GM13977 (cell line): ENCODE results near the gene CEND1.

Experiments
- DNase-seq: peaks from one replicate; pipeline ENCODE4 v3.0.0; 2012; ENCODE audit warnings: low spot score
- in situ Hi-C: fragments of 300-500 bp; cut with MboI; formaldehyde crosslinking; loops from one replicate; pipeline ENCODE4 v1.12.0; 2022; ENCODE audit warnings: low sequenced_read_pairs, low pct_unique_long_range_greater_than_20kb, mixed read lengths, inconsistent platforms; ENCODE audit not compliant: unreplicated experiment
- TF ChIP-seq, protein P1 (sequence below): IDR thresholded peaks from 2 replicates; pipeline ENCODE4 v1.5.1; 2012; ENCODE audit warnings: mild to moderate bottlenecking, control low read depth; ENCODE audit not compliant: insufficient read depth; ENCODE audit errors: extremely low read depth, missing control alignments

Gene CEND1

GRCh38 chr11:812390-812789 is 22.5 kb upstream of the CEND1 start:
- no peak for DNase-seq
- TF ChIP-seq, protein P1, sequence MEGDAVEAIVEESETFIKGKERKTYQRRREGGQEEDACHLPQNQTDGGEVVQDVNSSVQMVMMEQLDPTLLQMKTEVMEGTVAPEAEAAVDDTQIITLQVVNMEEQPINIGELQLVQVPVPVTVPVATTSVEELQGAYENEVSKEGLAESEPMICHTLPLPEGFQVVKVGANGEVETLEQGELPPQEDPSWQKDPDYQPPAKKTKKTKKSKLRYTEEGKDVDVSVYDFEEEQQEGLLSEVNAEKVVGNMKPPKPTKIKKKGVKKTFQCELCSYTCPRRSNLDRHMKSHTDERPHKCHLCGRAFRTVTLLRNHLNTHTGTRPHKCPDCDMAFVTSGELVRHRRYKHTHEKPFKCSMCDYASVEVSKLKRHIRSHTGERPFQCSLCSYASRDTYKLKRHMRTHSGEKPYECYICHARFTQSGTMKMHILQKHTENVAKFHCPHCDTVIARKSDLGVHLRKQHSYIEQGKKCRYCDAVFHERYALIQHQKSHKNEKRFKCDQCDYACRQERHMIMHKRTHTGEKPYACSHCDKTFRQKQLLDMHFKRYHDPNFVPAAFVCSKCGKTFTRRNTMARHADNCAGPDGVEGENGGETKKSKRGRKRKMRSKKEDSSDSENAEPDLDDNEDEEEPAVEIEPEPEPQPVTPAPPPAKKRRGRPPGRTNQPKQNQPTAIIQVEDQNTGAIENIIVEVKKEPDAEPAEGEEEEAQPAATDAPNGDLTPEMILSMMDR, result no peak
- in situ Hi-C loops, result no loop called here

DNA sequence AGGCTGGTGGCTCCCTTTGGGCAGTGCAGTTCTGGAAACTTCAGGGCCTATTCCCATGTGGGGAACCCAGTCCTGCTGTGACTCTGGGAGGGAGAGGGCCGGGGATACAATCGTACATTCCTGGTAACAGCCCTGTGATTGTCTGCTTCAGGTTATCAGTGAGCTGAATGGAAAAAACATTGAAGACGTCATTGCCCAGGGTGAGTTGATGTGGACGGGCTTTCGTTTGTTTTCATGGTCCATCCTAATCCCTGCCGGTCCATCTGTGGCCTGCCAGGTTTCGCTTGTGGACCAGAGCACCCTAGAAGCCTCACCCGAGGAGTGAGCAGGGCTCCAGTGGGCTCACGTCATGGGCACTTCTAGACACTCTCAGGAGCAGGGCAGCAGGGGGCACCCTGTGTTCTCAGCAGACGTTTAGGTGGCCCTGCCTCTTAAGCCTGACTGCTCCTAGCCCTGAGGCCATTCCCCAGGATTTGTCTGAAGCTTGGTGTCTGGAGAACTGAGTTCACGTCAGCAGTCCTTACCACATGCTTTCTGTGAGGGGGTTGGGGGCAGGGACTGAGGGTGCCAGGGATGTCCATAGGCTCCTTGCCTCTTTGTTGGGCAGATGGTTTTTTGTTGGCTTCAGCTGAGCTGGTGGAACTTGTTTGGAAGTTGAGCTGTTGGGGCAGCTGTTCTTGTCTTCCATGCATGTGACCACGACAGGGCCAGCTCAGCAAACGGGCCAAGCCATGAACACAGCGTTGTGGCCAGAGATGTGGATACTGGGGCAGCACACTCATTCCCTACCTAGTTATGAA is 21.8 kb upstream of the CEND1 start:
- no peak for DNase-seq
- TF ChIP-seq, protein P1, result no peak
- in situ Hi-C loops, result no loop called here

DNA sequence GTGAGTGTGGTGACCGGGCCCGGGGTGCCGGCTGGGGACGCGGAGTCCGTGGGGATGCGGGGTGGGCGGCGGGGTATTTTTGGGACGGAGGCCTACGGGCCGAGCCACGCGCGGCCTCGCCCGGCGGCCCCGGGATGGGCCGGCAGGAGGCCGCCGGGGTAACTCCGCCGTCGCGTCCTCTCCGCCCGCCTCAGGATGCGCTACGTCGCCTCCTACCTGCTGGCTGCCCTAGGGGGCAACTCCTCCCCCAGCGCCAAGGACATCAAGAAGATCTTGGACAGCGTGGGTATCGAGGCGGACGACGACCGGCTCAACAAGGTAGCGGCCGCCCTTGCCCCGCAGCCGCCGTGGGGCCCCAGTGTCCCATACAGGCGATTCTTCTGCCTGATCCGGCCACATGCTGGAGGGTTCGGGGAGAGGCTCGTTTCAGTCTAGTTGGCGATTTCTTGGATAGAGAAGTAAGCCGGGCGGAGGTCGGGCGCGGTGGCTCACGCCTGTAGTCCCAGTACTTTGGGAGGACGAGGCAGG is 20.2 kb upstream of the CEND1 start:
- TF ChIP-seq, protein P1, result no peak
- in situ Hi-C loops, result no loop called here
- DNase-seq, result no peak

DNA sequence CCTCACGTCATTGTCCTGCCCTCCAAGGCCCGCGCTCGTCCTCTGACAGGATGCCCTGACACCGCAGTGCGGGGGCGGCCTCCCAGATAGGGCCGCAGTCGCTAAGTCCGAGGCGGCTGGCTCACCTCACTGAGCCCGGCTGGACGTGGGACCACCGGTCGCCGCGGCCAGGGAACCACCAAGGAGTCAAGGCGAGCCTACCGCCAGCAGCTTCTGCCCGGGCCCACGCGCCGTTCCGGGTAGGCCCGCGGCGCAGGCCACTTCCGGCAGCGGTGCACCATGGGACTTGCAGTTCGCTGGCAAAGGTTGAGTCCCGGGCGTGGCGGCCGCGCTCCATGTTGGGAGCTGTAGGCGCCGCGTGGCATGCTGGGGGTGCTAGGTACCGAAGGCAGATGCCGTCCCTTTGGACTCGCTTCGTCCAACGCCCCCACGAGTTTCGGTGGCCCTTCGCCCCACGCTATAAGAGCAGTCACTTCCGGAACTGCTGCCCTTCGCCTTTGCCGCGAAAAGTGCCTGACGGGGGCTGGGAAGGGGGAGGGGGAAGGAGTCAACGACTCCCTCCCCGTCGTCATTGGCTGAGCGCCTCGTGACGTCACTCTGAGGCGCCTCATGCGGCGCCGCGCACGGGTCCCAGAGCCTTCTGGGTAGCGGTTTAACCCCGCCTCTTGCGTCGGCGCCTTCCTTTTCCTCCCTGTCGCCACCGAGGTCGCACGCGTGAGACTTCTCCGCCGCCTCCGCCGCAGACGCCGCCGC is 19.6 kb upstream of the CEND1 start, which contains the start of gene RPLP2:
RPLP2 (plus strand) TSS at position 681 of the 753 bp plus-strand sequence. CDS start 268 bp downstream, outside the sequence.
- peak; percentile 99 for DNase-seq
- TF ChIP-seq, protein P1, result no peak
- in situ Hi-C loops, result no loop called here

GRCh38 chr11:808427-809286 is 18.8 kb upstream of the CEND1 start:
- in situ Hi-C loops, result no loop called here
- TF ChIP-seq, protein P1, result no peak
- DNase-seq, result no peak

- in situ Hi-C loops, result no loop called here
- TF ChIP-seq, protein P1, result no peak
- DNase-seq, result no peak
Observed at GRCh38 chr11:804599-804964, 14.7 kb upstream of the CEND1 start.
